HepG2 (cell line): ENCODE data around the gene DHTKD1. TPM values are rescaled to one million over a fixed set of nuclear protein-coding genes. Genes with fewer than 3 reads are reported as not detected.

Experiments used
- AKAP8 ChIP-seq: sonication (generic); formaldehyde crosslinking; IDR thresholded peaks from 2 replicates; pipeline ENCODE4 v1.5.1; 2020; ENCODE audit warnings: mild to moderate bottlenecking, missing genetic modification reagents
- ARID4A ChIP-seq: sonication (generic); formaldehyde crosslinking; IDR thresholded peaks from 2 replicates; pipeline ENCODE4 v1.5.0; 2020; ENCODE audit warnings: mild to moderate bottlenecking, missing genetic modification reagents, borderline replicate concordance
- ATF1 ChIP-seq: IDR thresholded peaks from 2 replicates; pipeline ENCODE4 v1.6.1; 2016; ENCODE audit warnings: mild to moderate bottlenecking, control low read depth
- BCL6 ChIP-seq: IDR thresholded peaks from 2 replicates; pipeline ENCODE4 v1.6.1; 2016; ENCODE audit warnings: missing genetic modification reagents, missing compliant biosample characterization
- ELF3 ChIP-seq: IDR thresholded peaks from 2 replicates; pipeline ENCODE4 v1.6.1; 2016; ENCODE audit warnings: missing genetic modification reagents, missing compliant biosample characterization
- FOXP1 ChIP-seq, 2 experiments: fragments of 450-650 bp in 1 of 2; IDR thresholded peaks; 2 replicates each; pipeline ENCODE4 v1.6.1; 2017 to 2018; ENCODE audit warnings: antibody characterized with exemption in 1 of 2
- GATAD2A ChIP-seq: IDR thresholded peaks from 2 replicates; pipeline ENCODE4 v1.6.1; 2016
- HDAC1 ChIP-seq: sonication (generic); formaldehyde crosslinking; IDR thresholded peaks from 2 replicates; pipeline ENCODE4 v1.5.1; 2020; ENCODE audit warnings: mild to moderate bottlenecking, missing genetic modification reagents
- KDM6A ChIP-seq: IDR thresholded peaks from 2 replicates; pipeline ENCODE4 v1.6.1; 2016; ENCODE audit warnings: low read depth
- LCORL ChIP-seq, 2 experiments: fragments of 450-650 bp in 1 of 2; sonication (generic) in 1 of 2; formaldehyde crosslinking in 1 of 2; IDR thresholded peaks; 2 replicates each; pipeline versions ENCODE4 v1.5.0 to v1.6.1; 2017 to 2020; ENCODE audit warnings: antibody characterized with exemption in 1 of 2, missing genetic modification reagents in 1 of 2
- MED1 ChIP-seq: sonication (generic); formaldehyde crosslinking; IDR thresholded peaks from 2 replicates; pipeline ENCODE4 v1.4.0; 2020; ENCODE audit warnings: missing genetic modification reagents
- MYNN ChIP-seq: sonication (generic); formaldehyde crosslinking; IDR thresholded peaks from 2 replicates; pipeline ENCODE4 v1.4.0; 2020; ENCODE audit warnings: mild to moderate bottlenecking, low read depth, missing genetic modification reagents
- RFXANK ChIP-seq: IDR thresholded peaks from 2 replicates; pipeline ENCODE4 v1.6.1; 2016
- SOX6 ChIP-seq, 2 experiments: fragments of 450-650 bp in 1 of 2; sonication (generic) in 1 of 2; formaldehyde crosslinking in 1 of 2; IDR thresholded peaks; 2 replicates each; pipeline versions ENCODE4 v1.4.0 to v1.6.1; 2017 to 2020; ENCODE audit warnings: antibody characterized with exemption in 1 of 2, mild to moderate bottlenecking in 1 of 2, missing genetic modification reagents in 1 of 2
- STAT6 ChIP-seq: sonication (generic); formaldehyde crosslinking; IDR thresholded peaks from 2 replicates; pipeline ENCODE4 v1.4.0; 2020; ENCODE audit warnings: missing genetic modification reagents, mild to moderate bottlenecking, borderline replicate concordance
- ZMYM4 ChIP-seq: sonication (generic); formaldehyde crosslinking; IDR thresholded peaks from 2 replicates; pipeline ENCODE4 v1.8.1; 2023; ENCODE audit warnings: mild to moderate bottlenecking, missing genetic modification reagents
- ZNF331 ChIP-seq: sonication (generic); formaldehyde crosslinking; IDR thresholded peaks from 2 replicates; pipeline ENCODE4 v1.4.0; 2020; ENCODE audit warnings: missing genetic modification reagents
- ZNF333 ChIP-seq: sonication (generic); formaldehyde crosslinking; IDR thresholded peaks from 2 replicates; pipeline ENCODE4 v1.4.0; 2020; ENCODE audit warnings: mild to moderate bottlenecking, missing genetic modification reagents, borderline replicate concordance
- ZNF414 ChIP-seq: sonication (generic); formaldehyde crosslinking; IDR thresholded peaks from 2 replicates; pipeline ENCODE4 v1.5.0; 2020; ENCODE audit warnings: missing genetic modification reagents
- polyA plus RNA-seq, 8 experiments: library from polyadenylated mRNA; depleted of rRNA in 3 of 8; stranded (reverse) in 7 of 8; unstranded in 1 of 8; fragments of >200 nt; fragmentation: Illumina TruSeq in 4 of 8; extraction: Trizol in 4 of 8; gene quantifications; 2 replicates each; pipeline versions ENCODE4 v1.2.1 to v1.2.3, GENCODE V29; 2011 to 2016; ENCODE audit warnings: low read depth in 4 of 8, missing spikeins in 1 of 8, mixed read lengths in 1 of 8; ENCODE audit not compliant: insufficient read depth in 1 of 8
- total RNA-seq, 5 experiments: library from RNA; depleted of rRNA; stranded (reverse); fragments of >200 nt; fragmentation: Illumina TruSeq; extraction: Trizol; gene quantifications; 2 replicates each; pipeline ENCODE4 v1.2.3, GENCODE V29; 2016; ENCODE audit warnings: low read depth in 1 of 5
- TF ChIP-seq, protein P1 (sequence below): sonication (generic); formaldehyde crosslinking; conservative IDR thresholded peaks from 2 replicates; pipeline ENCODE4 v1.8.0; 2022; ENCODE audit warnings: mild to moderate bottlenecking, moderate library complexity, missing genetic modification reagents

The DHTKD1 gene
- total and polyA plus RNA-seq, 2 of the 13 experiments (the other 11 are each of a cell fraction or from before 2014, with no cell fraction given) = 9.6 to 14.1 TPM

GRCh38 chr10:12156367-12157123 lies 87.8 kb downstream of the DHTKD1 start (continued):
- TF ChIP-seq LCORL (IDR thresholded peaks at IDR 0.05) = no peak
- TF ChIP-seq LCORL (CRISPR knock-in tag; IDR thresholded peaks at IDR 0.05) = peak; percentile 42; the same call in 1 of the 2 replicates
- TF ChIP-seq HDAC1 (CRISPR knock-in tag) = peak; percentile 34; the same call in 1 of the 2 replicates
- TF ChIP-seq FOXP1 (IDR thresholded peaks at IDR 0.05) = no peak
- peak; percentile 34; the same call in 1 of the 2 replicates for TF ChIP-seq FOXP1 (CRISPR knock-in tag; IDR thresholded peaks at IDR 0.05)
- TF ChIP-seq ZMYM4 (CRISPR knock-in tag) = peak; percentile 51; the same call in 1 of the 2 replicates
- no peak for TF ChIP-seq ZNF333 (CRISPR knock-in tag)
- TF ChIP-seq BCL6 (CRISPR knock-in tag) = peak; percentile 56; the same call in 1 of the 2 replicates
- peak; percentile 39 for TF ChIP-seq MED1 (CRISPR knock-in tag)
- 0 out of 2 replicates have a peak, but pooled peaks have one; percentile 30 for TF ChIP-seq STAT6
- peak; percentile 20; the same call in 1 of the 2 replicates for TF ChIP-seq ARID4A (CRISPR knock-in tag)
- TF ChIP-seq, protein P1, sequence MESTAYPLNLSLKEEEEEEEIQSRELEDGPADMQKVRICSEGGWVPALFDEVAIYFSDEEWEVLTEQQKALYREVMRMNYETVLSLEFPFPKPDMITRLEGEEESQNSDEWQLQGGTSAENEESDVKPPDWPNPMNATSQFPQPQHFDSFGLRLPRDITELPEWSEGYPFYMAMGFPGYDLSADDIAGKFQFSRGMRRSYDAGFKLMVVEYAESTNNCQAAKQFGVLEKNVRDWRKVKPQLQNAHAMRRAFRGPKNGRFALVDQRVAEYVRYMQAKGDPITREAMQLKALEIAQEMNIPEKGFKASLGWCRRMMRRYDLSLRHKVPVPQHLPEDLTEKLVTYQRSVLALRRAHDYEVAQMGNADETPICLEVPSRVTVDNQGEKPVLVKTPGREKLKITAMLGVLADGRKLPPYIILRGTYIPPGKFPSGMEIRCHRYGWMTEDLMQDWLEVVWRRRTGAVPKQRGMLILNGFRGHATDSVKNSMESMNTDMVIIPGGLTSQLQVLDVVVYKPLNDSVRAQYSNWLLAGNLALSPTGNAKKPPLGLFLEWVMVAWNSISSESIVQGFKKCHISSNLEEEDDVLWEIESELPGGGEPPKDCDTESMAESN (CRISPR knock-in tag) = no peak
- no peak for TF ChIP-seq AKAP8
- TF ChIP-seq MYNN (CRISPR knock-in tag) = no peak
- TF ChIP-seq GATAD2A (CRISPR knock-in tag) = peak; percentile 45; the same call in 1 of the 2 replicates
- 0 out of 2 replicates have a peak, but pooled peaks have one; percentile 25 for TF ChIP-seq ATF1 (CRISPR knock-in tag)
- TF ChIP-seq RFXANK = no peak
- TF ChIP-seq SOX6 (IDR thresholded peaks at IDR 0.05) = no peak
- TF ChIP-seq SOX6 (CRISPR knock-in tag; IDR thresholded peaks at IDR 0.05) = peak; percentile 42
- TF ChIP-seq ELF3 (CRISPR knock-in tag) = peak; percentile 36; the same call in 1 of the 2 replicates
- peak; percentile 70 for TF ChIP-seq ZNF331
- TF ChIP-seq KDM6A (CRISPR knock-in tag) = 0 out of 2 replicates have a peak, but pooled peaks have one; percentile 58
- no peak for TF ChIP-seq ZNF414 (CRISPR knock-in tag)
